Measurements from ENCODE around the gene CCDC198.

GRCh38 chr14:57530571-57530970, 36.9 kb upstream of the CCDC198 start:
- TF ChIP-seq, protein P1, sequence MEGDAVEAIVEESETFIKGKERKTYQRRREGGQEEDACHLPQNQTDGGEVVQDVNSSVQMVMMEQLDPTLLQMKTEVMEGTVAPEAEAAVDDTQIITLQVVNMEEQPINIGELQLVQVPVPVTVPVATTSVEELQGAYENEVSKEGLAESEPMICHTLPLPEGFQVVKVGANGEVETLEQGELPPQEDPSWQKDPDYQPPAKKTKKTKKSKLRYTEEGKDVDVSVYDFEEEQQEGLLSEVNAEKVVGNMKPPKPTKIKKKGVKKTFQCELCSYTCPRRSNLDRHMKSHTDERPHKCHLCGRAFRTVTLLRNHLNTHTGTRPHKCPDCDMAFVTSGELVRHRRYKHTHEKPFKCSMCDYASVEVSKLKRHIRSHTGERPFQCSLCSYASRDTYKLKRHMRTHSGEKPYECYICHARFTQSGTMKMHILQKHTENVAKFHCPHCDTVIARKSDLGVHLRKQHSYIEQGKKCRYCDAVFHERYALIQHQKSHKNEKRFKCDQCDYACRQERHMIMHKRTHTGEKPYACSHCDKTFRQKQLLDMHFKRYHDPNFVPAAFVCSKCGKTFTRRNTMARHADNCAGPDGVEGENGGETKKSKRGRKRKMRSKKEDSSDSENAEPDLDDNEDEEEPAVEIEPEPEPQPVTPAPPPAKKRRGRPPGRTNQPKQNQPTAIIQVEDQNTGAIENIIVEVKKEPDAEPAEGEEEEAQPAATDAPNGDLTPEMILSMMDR (IDR thresholded peaks at IDR 0.05) = no peak
- TF ChIP-seq POLR2AphosphoS5 (IDR thresholded peaks at IDR 0.05) (no peak), POLR2A (IDR thresholded peaks at IDR 0.05) (no peak)

Measured in breast epithelium (tissue), 3 donors.